Measurements from ENCODE around the gene CCNT1.
"Not testable (repeated sequence)": the region's sequence is repeated elsewhere in the genome, so short reads cannot be mapped to it uniquely, and the experiment has no call there.

The CCNT1 gene

DNA sequence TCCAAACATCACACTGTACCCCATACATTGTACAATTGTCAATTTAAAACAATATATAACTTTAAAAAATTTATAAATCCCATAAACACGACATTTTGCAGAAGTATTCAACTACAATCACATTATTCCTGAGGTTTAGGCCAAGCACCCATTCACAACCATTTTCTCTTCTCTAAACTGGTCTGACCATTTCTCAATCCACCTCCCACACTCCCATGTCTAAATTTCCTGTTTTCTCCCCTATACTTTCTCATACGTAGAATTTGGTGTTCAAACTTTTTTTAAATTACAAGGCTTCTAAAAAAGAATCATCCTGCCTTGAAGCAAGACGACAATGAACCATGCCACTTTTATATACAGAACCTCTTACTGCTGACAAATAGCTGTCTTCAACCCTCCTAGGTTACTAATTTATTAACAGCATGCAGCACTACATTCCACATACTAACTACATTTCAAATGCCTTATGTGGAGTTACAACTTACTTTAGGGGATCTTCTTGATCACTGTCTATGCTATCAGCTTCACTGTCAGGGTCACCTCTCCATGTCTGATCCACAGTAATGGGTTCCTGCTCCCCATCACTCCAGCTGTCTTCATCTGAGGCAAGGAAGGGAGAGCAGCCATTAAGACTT, 37.8 kb downstream of the CCNT1 start:
- H3K9ac ChIP-seq (ENCODE audit: insufficient read length): peak overlapping the region; percentile 20

DNA sequence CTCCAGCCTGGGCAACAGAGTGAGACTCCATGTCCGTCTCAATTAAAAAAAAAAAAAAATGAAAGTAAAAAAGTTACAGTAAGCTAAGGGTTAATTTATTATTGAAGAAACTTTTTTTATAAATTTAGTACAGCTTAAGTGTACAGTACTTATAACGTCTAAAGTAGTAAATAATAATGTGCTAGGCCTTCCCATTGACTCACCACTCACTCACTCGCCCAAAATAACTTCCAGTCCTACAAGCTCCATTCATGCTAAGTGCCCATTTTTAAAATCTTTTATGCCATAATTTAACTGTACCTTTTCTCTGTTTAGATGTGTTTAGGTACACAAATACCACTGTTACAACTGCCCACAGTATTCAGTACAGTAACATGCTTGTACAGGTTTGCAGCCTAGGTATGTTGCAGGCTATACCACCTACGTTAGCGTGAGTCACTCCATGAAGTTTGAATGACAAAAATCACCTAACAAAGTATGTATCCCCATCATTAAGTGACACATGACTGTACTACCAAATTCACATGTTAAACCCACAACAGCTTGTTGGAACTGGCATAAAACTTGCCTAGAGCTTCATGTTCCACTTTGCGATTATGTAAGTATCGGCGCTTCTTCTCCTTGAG, 45.2 kb downstream of the CCNT1 start:
- no peak overlapping the region for H3K9ac ChIP-seq (ENCODE audit: insufficient read length)
- TF ChIP-seq FOXP2 (optimal IDR thresholded peaks at IDR 0.05; ENCODE audit: control extremely low read depth, extremely low read length, insufficient read depth) (no peak), EZH2 (IDR thresholded peaks at IDR 0.05) (no peak), POLR2AphosphoS5 (IDR thresholded peaks at IDR 0.05; ENCODE audit: borderline replicate concordance, low read depth, low read length) (no peak)
- H3K36me3 ChIP-seq (ENCODE audit: insufficient read depth, low read length): peaks cover 89% of the 10 kb centered on the region
- no peak overlapping the region for H3K27ac ChIP-seq
- no peaks in the 10 kb centered on the region for H3K9me3 ChIP-seq (ENCODE audit: low read depth, low read length)
- H3K4me3 ChIP-seq: no peak overlapping the region
- DNase-seq (ENCODE audit: low read depth, low spot score): no peak

More for the DNA sequence above, 37.8 kb downstream of the CCNT1 start:
- Histone ChIP-seq H3K27ac (no peak overlapping the region), H3K36me3 (ENCODE audit: insufficient read depth, low read length) (peaks cover 62% of the 10 kb centered on the region), H3K9me3 (ENCODE audit: low read depth, low read length) (no peaks in the 10 kb centered on the region), H3K4me3 (peak overlapping the region; percentile 84)
- TF ChIP-seq POLR2AphosphoS5 (IDR thresholded peaks at IDR 0.05; ENCODE audit: borderline replicate concordance, low read depth, low read length): no peak
- TF ChIP-seq FOXP2 (optimal IDR thresholded peaks at IDR 0.05; ENCODE audit: control extremely low read depth, extremely low read length, insufficient read depth): no peak
- no peak for TF ChIP-seq EZH2 (IDR thresholded peaks at IDR 0.05)
- DNase-seq (ENCODE audit: low read depth, low spot score): no peak

DNA sequence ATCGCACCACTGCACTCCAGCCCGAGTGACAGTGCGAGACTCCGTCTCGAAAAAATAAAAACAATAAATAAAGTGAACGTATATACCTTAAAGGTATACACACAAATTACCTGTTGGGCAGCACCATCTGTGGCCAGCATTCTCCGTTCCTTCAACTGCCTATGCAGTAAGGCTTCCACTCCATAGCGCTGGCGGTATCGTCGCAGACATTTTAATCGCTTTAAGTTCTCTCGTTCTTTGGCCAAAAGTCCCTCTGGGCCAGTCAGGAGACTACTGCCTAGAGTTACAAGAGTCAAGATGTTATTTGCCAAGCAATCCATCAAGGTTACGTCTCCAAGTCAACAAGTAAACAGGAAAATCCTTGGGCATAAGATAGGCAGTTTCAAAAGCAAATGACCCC, 47.5 kb downstream of the CCNT1 start:
- peaks cover 87% of the 10 kb centered on the region for H3K36me3 ChIP-seq (ENCODE audit: insufficient read depth, low read length)
- no peak for TF ChIP-seq FOXP2 (optimal IDR thresholded peaks at IDR 0.05; ENCODE audit: control extremely low read depth, extremely low read length, insufficient read depth)
- no peak for TF ChIP-seq POLR2AphosphoS5 (IDR thresholded peaks at IDR 0.05; ENCODE audit: borderline replicate concordance, low read depth, low read length)
- no peak for TF ChIP-seq EZH2 (IDR thresholded peaks at IDR 0.05)
- no peak overlapping the region for H3K9ac ChIP-seq (ENCODE audit: insufficient read length)

DNA sequence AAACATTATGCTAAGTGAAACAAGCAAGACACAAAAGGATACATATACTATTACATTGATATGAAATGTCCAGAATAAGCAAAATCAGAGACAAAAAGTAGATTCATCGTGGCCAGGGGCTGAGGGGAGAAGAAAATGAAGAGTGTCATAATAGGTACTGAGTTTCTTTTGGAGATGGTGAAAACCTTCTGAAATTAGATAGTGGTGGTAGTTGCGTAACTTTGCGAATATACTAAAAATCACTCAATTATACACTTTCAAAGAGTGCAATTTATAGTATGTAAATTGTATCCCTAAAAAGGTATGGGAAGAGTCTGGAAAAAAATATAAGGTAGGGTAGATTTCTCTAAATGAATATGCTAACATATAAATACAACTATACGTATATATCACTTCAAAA, 56.6 kb downstream of the CCNT1 start:
- Histone ChIP-seq H3K36me3 (ENCODE audit: insufficient read depth, low read length) (peaks cover 79% of the 10 kb centered on the region), H3K4me3 (no peak overlapping the region), H3K9me3 (ENCODE audit: low read depth, low read length) (no peaks in the 10 kb centered on the region), H3K9ac (ENCODE audit: insufficient read length) (no peak overlapping the region), H3K27ac (no peak overlapping the region)
- TF ChIP-seq EZH2 (IDR thresholded peaks at IDR 0.05): no peak
- no peak for TF ChIP-seq POLR2AphosphoS5 (IDR thresholded peaks at IDR 0.05; ENCODE audit: borderline replicate concordance, low read depth, low read length)
- TF ChIP-seq FOXP2 (optimal IDR thresholded peaks at IDR 0.05; ENCODE audit: control extremely low read depth, extremely low read length, insufficient read depth): no peak
- DNase-seq (ENCODE audit: low read depth, low spot score): no peak

More for the DNA sequence above, 47.5 kb downstream of the CCNT1 start:
- H3K4me3 ChIP-seq: no peak overlapping the region
- no peaks in the 10 kb centered on the region for H3K9me3 ChIP-seq (ENCODE audit: low read depth, low read length)
- H3K27ac ChIP-seq: no peak overlapping the region
- no peak for DNase-seq (ENCODE audit: low read depth, low spot score)

DNA sequence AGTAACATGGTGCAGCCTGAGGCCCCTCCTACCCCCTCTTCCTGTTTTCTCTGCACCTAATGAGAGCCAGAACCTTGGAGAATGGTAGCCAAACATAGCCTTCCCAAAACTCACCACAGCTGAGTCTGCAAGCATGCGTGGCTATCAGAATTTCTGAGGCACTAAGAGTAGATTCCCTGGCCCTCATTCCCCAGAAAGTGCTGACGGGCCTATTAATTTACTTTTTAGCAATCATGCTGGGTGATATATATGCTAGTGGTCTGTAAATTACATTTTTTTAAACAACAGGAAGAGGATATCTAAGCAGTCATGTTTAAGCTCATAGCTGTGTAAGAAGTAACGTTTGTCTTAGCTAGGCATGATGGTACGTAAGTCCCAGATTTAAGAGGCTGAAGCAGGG, 64.8 kb downstream of the CCNT1 start:
- DNase-seq (ENCODE audit: low read depth, low spot score): no peak
- TF ChIP-seq POLR2AphosphoS5 (IDR thresholded peaks at IDR 0.05; ENCODE audit: borderline replicate concordance, low read depth, low read length): no peak
- no peak for TF ChIP-seq EZH2 (IDR thresholded peaks at IDR 0.05)
- TF ChIP-seq FOXP2 (optimal IDR thresholded peaks at IDR 0.05; ENCODE audit: control extremely low read depth, extremely low read length, insufficient read depth): no peak
- Histone ChIP-seq H3K4me3 (no peak overlapping the region), H3K36me3 (ENCODE audit: insufficient read depth, low read length) (peaks cover 83% of the 10 kb centered on the region), H3K9me3 (ENCODE audit: low read depth, low read length) (no peaks in the 10 kb centered on the region), H3K9ac (ENCODE audit: insufficient read length) (no peak overlapping the region), H3K27ac (peak overlapping the region; percentile 12; the same call in 1 of the 2 replicates)

GRCh38 chr12:48645354-48645753, 71.2 kb downstream of the CCNT1 start:
- H3K9ac ChIP-seq (ENCODE audit: insufficient read length); H3K4me3 ChIP-seq; H3K27ac ChIP-seq; H3K9me3 ChIP-seq (ENCODE audit: low read depth, low read length); DNase-seq (ENCODE audit: low read depth, low spot score): not testable (repeated sequence)
- H3K36me3 ChIP-seq (ENCODE audit: insufficient read depth, low read length): peaks cover 54% of the 10 kb centered on the region

- no peaks in the 10 kb centered on the region for H3K9me3 ChIP-seq (ENCODE audit: low read depth, low read length)
- H3K27ac ChIP-seq: no peak overlapping the region
- peaks cover 35% of the 10 kb centered on the region for H3K36me3 ChIP-seq (ENCODE audit: insufficient read depth, low read length)
- no peak for TF ChIP-seq FOXP2 (optimal IDR thresholded peaks at IDR 0.05; ENCODE audit: control extremely low read depth, extremely low read length, insufficient read depth)
- no peak for TF ChIP-seq POLR2AphosphoS5 (IDR thresholded peaks at IDR 0.05; ENCODE audit: borderline replicate concordance, low read depth, low read length)
- TF ChIP-seq EZH2 (IDR thresholded peaks at IDR 0.05): no peak
- H3K9ac ChIP-seq (ENCODE audit: insufficient read length): no peak overlapping the region
- H3K4me3 ChIP-seq: no peak overlapping the region
- no peak for DNase-seq (ENCODE audit: low read depth, low spot score)
Observed at GRCh38 chr12:48643011-48643410, 73.5 kb downstream of the CCNT1 start.

DNA sequence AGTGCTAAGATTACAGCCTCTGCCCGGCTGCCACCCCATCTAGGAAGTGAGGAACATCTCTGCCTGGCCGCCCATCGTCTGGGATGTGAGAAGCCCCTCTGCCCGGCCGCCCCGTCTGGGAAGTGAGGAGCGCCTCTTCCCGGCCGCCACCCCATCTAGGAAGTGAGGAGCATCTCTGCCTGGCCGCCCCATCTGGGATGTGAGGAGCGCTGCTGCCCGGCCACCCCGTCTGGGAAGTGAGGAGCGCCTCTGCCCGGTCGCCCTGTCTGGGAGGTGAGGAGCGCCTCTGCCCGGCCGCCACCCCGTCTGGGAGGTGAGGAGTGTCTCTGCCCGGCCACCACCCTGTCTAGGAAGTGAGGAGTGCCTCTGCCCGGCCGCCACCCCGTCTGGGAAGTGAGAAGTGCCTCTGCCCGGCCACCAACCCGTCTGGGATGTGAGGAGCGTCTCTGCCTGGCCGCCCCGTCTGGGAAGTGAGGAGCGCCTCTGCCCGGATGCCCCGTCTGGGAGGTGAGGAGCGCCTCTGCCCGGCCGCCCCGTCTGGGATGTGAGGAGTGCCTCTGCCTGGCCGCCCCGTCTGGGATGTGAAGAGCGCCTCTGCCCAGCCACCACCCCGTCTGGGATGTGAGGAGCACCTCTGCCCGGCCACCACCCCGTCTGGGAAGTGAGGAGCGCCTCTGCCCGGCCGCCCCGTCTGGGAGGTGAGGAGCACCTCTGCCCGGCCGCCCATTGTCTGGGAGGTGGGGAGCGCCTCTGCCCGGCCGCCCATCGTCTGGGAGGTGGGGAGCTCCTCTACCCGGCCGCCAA, 74.6 kb downstream of the CCNT1 start:
- H3K9ac ChIP-seq (ENCODE audit: insufficient read length): not testable (repeated sequence)

More for the DNA sequence above, 74.6 kb downstream of the CCNT1 start:
- not testable (repeated sequence) for H3K4me3 ChIP-seq; H3K9me3 ChIP-seq (ENCODE audit: low read depth, low read length); DNase-seq (ENCODE audit: low read depth, low spot score); H3K27ac ChIP-seq
- peaks cover 29% of the 10 kb centered on the region for H3K36me3 ChIP-seq (ENCODE audit: insufficient read depth, low read length)
